ENCODE measurements around the gene DNAAF1. TPM values are rescaled to one million over a fixed set of nuclear protein-coding genes. Genes with fewer than 3 reads are reported as not detected.

DNAAF1 gene
- total and polyA plus RNA-seq, 2 of the 8 experiments (the other 6 are each of a cell fraction or from before 2014, with no cell fraction given), result 0.09 to 0.15 TPM

GRCh38 chr16:84176192-84177053, 31.3 kb downstream of the DNAAF1 start (continued):
- TF ChIP-seq KDM4A (IDR thresholded peaks at IDR 0.05; ENCODE audit: low read depth, low read length, severe bottlenecking) (no peak), FOSL1 (IDR thresholded peaks at IDR 0.05; ENCODE audit: insufficient read depth, low read depth, low read length) (no peak), BRCA1 (IDR thresholded peaks at IDR 0.05; ENCODE audit: low read depth, low read length) (no peak), ZNF274 (IDR thresholded peaks at IDR 0.05; ENCODE audit: borderline replicate concordance, extremely low read depth, low read length) (no peak), TBP (IDR thresholded peaks at IDR 0.05; ENCODE audit: low read depth, low read length) (no peak)

Measured in H1 (cell line).